Globus pallidus (tissue), 1 donor: ENCODE results near the gene SPOCK1.
A peak's percentile ranks its signal among the peaks of the same experiment; 100 is the strongest.

Experiments
- DNase-seq: peaks from one replicate; pipeline ENCODE4 v3.0.0-alpha.2; 2015; ENCODE audit warnings: low spot score

Gene SPOCK1

GRCh38 chr5:137328991-137329390 lies 170.1 kb downstream of the SPOCK1 start:
- no peak for DNase-seq

- no peak for DNase-seq
Observed at GRCh38 chr5:137328463-137328862, 170.7 kb downstream of the SPOCK1 start.

- no peak for DNase-seq
Observed at GRCh38 chr5:137325721-137326120, 173.4 kb downstream of the SPOCK1 start.

- DNase-seq, result peak; percentile 66
Observed at GRCh38 chr5:137320056-137321045, 178.8 kb downstream of the SPOCK1 start.

GRCh38 chr5:137318027-137318426 lies 181.1 kb downstream of the SPOCK1 start:
- no peak for DNase-seq

- DNase-seq, result no peak
Observed at GRCh38 chr5:137316346-137316736, 182.8 kb downstream of the SPOCK1 start.

GRCh38 chr5:137315534-137316345 lies 183.4 kb downstream of the SPOCK1 start:
- no peak for DNase-seq

- DNase-seq, result no peak
Observed at GRCh38 chr5:137315109-137315508, 184.0 kb downstream of the SPOCK1 start.

- no peak for DNase-seq
Observed at GRCh38 chr5:137313526-137314175, 185.5 kb downstream of the SPOCK1 start.

- DNase-seq, result no peak
Observed at GRCh38 chr5:137312011-137312410, 187.1 kb downstream of the SPOCK1 start.

- DNase-seq, result no peak
Observed at GRCh38 chr5:137310051-137310730, 188.9 kb downstream of the SPOCK1 start.

- DNase-seq, result no peak
Observed at GRCh38 chr5:137309290-137309689, 189.8 kb downstream of the SPOCK1 start.

GRCh38 chr5:137308311-137308710 lies 190.8 kb downstream of the SPOCK1 start:
- no peak for DNase-seq

- no peak for DNase-seq
Observed at GRCh38 chr5:137306903-137307302, 192.2 kb downstream of the SPOCK1 start.

- DNase-seq, result no peak
Observed at GRCh38 chr5:137305971-137306602, 193.0 kb downstream of the SPOCK1 start.

- no peak for DNase-seq
Observed at GRCh38 chr5:137304226-137304874, 194.8 kb downstream of the SPOCK1 start.

GRCh38 chr5:137303509-137303908 lies 195.6 kb downstream of the SPOCK1 start:
- DNase-seq, result no peak

- no peak for DNase-seq
Observed at GRCh38 chr5:137300411-137301240, 198.5 kb downstream of the SPOCK1 start.

- peak; percentile 44 for DNase-seq
Observed at GRCh38 chr5:137296213-137296781, 202.8 kb downstream of the SPOCK1 start.
